HUDEP-2 (cell line): Measurements from ENCODE around the gene UVSSA.

ENCODE experiments used
- DNase-seq, 76 experiments: peaks; one replicate each; lab custom pipeline; 2025; ENCODE audit not compliant: unreplicated experiment in 76 of 76; lab: John Stamatoyannopoulos, UW

Gene UVSSA

GRCh38 chr4:1360423-1361283 lies 13.6 kb downstream of the UVSSA start:
- DNase-seq = no peak

- no peak for DNase-seq
These were observed 14.4 kb downstream of the UVSSA start for GRCh38 chr4:1361431-1361830.

GRCh38 chr4:1362046-1362445 lies 15.0 kb downstream of the UVSSA start:
- no peak for DNase-seq

- no peak for DNase-seq
These were observed 15.5 kb downstream of the UVSSA start for GRCh38 chr4:1362521-1362920.

GRCh38 chr4:1363513-1363912 lies 16.5 kb downstream of the UVSSA start:
- no peak for DNase-seq

- DNase-seq = no peak
These were observed 17.2 kb downstream of the UVSSA start for GRCh38 chr4:1364217-1364616.

- no peak for DNase-seq
These were observed 17.7 kb downstream of the UVSSA start for GRCh38 chr4:1364748-1365147.

- DNase-seq = no peak
These were observed 18.5 kb downstream of the UVSSA start for GRCh38 chr4:1365271-1366178.

- DNase-seq = no peak
These were observed 19.6 kb downstream of the UVSSA start for GRCh38 chr4:1366371-1367229.

- DNase-seq = no peak
These were observed 20.4 kb downstream of the UVSSA start for GRCh38 chr4:1367230-1367935.

GRCh38 chr4:1367936-1368289 lies 20.9 kb downstream of the UVSSA start:
- no peak for DNase-seq

- DNase-seq = no peak
These were observed 21.5 kb downstream of the UVSSA start for GRCh38 chr4:1368421-1369090.

GRCh38 chr4:1369091-1369450 lies 22.1 kb downstream of the UVSSA start:
- no peak for DNase-seq

- no peak for DNase-seq
These were observed 22.6 kb downstream of the UVSSA start for GRCh38 chr4:1369479-1370079.

GRCh38 chr4:1370321-1371124 lies 23.5 kb downstream of the UVSSA start:
- no peak for DNase-seq

- DNase-seq = no peak
These were observed 24.5 kb downstream of the UVSSA start for GRCh38 chr4:1371176-1372165.

GRCh38 chr4:1372576-1372975 lies 25.6 kb downstream of the UVSSA start:
- peak in 3 of 76 experiments; percentile 9 to 28 (median 15) for DNase-seq
